Measurements from ENCODE around the gene WDR75.

GRCh38 chr2:189409647-189410046, 31.6 kb upstream of the WDR75 start:
- TF ChIP-seq POLR2A (IDR thresholded peaks at IDR 0.05), result no peak
- TF ChIP-seq CTCF (IDR thresholded peaks at IDR 0.05), result no peak
- TF ChIP-seq POLR2AphosphoS5 (IDR thresholded peaks at IDR 0.05), result no peak
